K562 (cell line): ENCODE results near the gene MOB1A. TPM values are rescaled to one million over a fixed set of nuclear protein-coding genes. Genes with fewer than 3 reads are reported as not detected.

ENCODE experiments used
- GATAD2A ChIP-seq: fragments of 450-650 bp; IDR thresholded peaks from 2 replicates; pipeline ENCODE4 v1.6.1; 2017
- GMEB1 ChIP-seq: fragments of 250-450 bp; sonication (Bioruptor Pico); IDR thresholded peaks from 2 replicates; pipeline ENCODE4 v1.4.0; 2020; ENCODE audit warnings: mild to moderate bottlenecking
- GTF3C2 ChIP-seq: IDR thresholded peaks from 3 replicates; pipeline ENCODE4 v1.6.1; 2011; ENCODE audit warnings: borderline replicate concordance, mild to moderate bottlenecking, moderate library complexity; ENCODE audit not compliant: insufficient read length; ENCODE audit errors: extremely low read depth
- HBP1 ChIP-seq: fragments of 450-650 bp; formaldehyde crosslinking; IDR thresholded peaks from 2 replicates; pipeline ENCODE4 v1.4.0; 2022; ENCODE audit warnings: missing genetic modification characterization
- HNRNPK ChIP-seq: fragments of 200-400 bp; formaldehyde crosslinking; IDR thresholded peaks from one replicate; pipeline ENCODE4 v1.6.1; 2018; ENCODE audit warnings: mild to moderate bottlenecking, low read depth, low read length; ENCODE audit not compliant: poor library complexity, severe bottlenecking
- ILF3 ChIP-seq: fragments of 450-650 bp; IDR thresholded peaks from 2 replicates; pipeline ENCODE4 v1.6.1; 2018; ENCODE audit warnings: antibody characterized with exemption, mild to moderate bottlenecking, moderate library complexity, borderline replicate concordance
- KLF16 ChIP-seq: IDR thresholded peaks from 2 replicates; pipeline ENCODE4 v1.6.1; 2016; ENCODE audit warnings: antibody characterized with exemption
- MNT ChIP-seq, 2 experiments: fragments of 450-650 bp; conservative IDR thresholded peaks; 2 replicates each; pipeline ENCODE4 v1.6.1; 2017; ENCODE audit warnings: mild to moderate bottlenecking in 2 of 2, moderate library complexity in 2 of 2
- MXD1 ChIP-seq: fragments of 250-450 bp; sonication (Bioruptor Pico); IDR thresholded peaks from 2 replicates; pipeline ENCODE4 v1.8.0; 2021; ENCODE audit warnings: borderline replicate concordance, mild to moderate bottlenecking, moderate library complexity; ENCODE audit not compliant: poor library complexity, severe bottlenecking
- MYC ChIP-seq, 2 experiments: fragments of 250-450 bp in 1 of 2; sonication (Bioruptor Pico) in 1 of 2; IDR thresholded peaks; 2 replicates each; pipeline versions ENCODE4 v1.5.1 to v1.6.1; 2012 to 2021; ENCODE audit warnings: low read depth in 2 of 2, borderline replicate concordance in 1 of 2, improper control_type of control experiment in 1 of 2, low read length in 1 of 2, mild to moderate bottlenecking in 1 of 2, moderate library complexity in 1 of 2
- NCOA4 ChIP-seq: fragments of 450-650 bp; IDR thresholded peaks from 2 replicates; pipeline ENCODE4 v1.6.1; 2018; ENCODE audit warnings: mild to moderate bottlenecking; ENCODE audit not compliant: partially characterized antibody
- POU5F1 ChIP-seq: fragments of 150-350 bp; IDR thresholded peaks from 2 replicates; pipeline ENCODE4 v1.6.1; 2014; ENCODE audit warnings: borderline replicate concordance, low read length, low read depth, mild to moderate bottlenecking; ENCODE audit not compliant: partially characterized antibody
- STAT5B ChIP-seq: fragments of 250-450 bp; sonication (Bioruptor Pico); IDR thresholded peaks from 2 replicates; pipeline ENCODE4 v1.8.0; 2021; ENCODE audit warnings: mild to moderate bottlenecking, inconsistent platforms
- TRIM28 ChIP-seq: fragments of 450-650 bp; IDR thresholded peaks from 2 replicates; pipeline ENCODE4 v1.6.1; 2017
- ZNF274 ChIP-seq: IDR thresholded peaks from 2 replicates; pipeline ENCODE4 v1.6.1; 2011; ENCODE audit warnings: low read depth, mild to moderate bottlenecking, low read length, moderate library complexity, borderline replicate concordance
- ZNF282 ChIP-seq: sonication (generic); formaldehyde crosslinking; IDR thresholded peaks from 2 replicates; pipeline ENCODE4 v1.8.1; 2023; ENCODE audit warnings: missing genetic modification reagents
- ZNF354B ChIP-seq: fragments of 250-450 bp; sonication (Bioruptor Pico); IDR thresholded peaks from 2 replicates; pipeline ENCODE4 v1.4.0; 2020
- polyA plus RNA-seq, 8 experiments: library from polyadenylated mRNA; depleted of rRNA in 4 of 8; stranded (reverse) in 5 of 8; unstranded in 3 of 8; fragments of >200 nt; fragmentation: Nextera tagmentation in 2 of 8; fragmentation: Illumina TruSeq in 1 of 8; extraction: Ambion mirVana in 2 of 8; extraction: Trizol in 1 of 8; gene quantifications; 2 replicates each; pipeline versions ENCODE4 v1.2.1 to v1.2.3, GENCODE V29; 2011 to 2014; ENCODE audit warnings: inconsistent platforms in 1 of 8, missing spikeins in 1 of 8
- total RNA-seq, 7 experiments: library from RNA; depleted of rRNA in 6 of 7; stranded (reverse); fragments of >200 nt in 6 of 7; fragmentation: Illumina TruSeq in 2 of 7; extraction: Trizol in 2 of 7; gene quantifications; 2 replicates each; pipeline versions ENCODE4 v1.2.1 to v1.2.3, GENCODE V29; 2011 to 2021; ENCODE audit warnings: low replicate concordance in 1 of 7

MOB1A gene
- total and polyA plus RNA-seq, 9 of the 15 experiments (the other 6 are each of a cell fraction or from before 2014, with no cell fraction given) = 24.8 to 100 (median 60.2) TPM

GRCh38 chr2:74119912-74120825, 58.5 kb downstream of the MOB1A start (continued):
- TF ChIP-seq POU5F1 (no peak), HBP1 (CRISPR knock-in tag) (peak; percentile 83; the same call in 1 of the 2 replicates), GMEB1 (CRISPR knock-in tag) (peak; percentile 53; the same call in 1 of the 2 replicates), ZNF282 (no peak), MYC (IDR thresholded peaks at IDR 0.05; ENCODE audit: low read depth, low read length) (peak; percentile 73; the same call in 1 of the 2 replicates), MYC (CRISPR knock-in tag; IDR thresholded peaks at IDR 0.05; ENCODE audit: borderline replicate concordance, low read depth) (peak; percentile 77; the same call in 1 of the 2 replicates), MXD1 (CRISPR knock-in tag) (no peak), ILF3 (no peak), KLF16 (no peak), HNRNPK (no peak), GTF3C2 (no peak), MNT (conservative IDR thresholded peaks at IDR 0.05) (peak; percentile 50 to 80; a peak in 3 of 4 replicates), NCOA4 (no peak), ZNF354B (CRISPR knock-in tag) (no peak), ZNF274 (no peak), GATAD2A (no peak), TRIM28 (peak; percentile 83; the same call in 1 of the 2 replicates), STAT5B (no peak)
